HG03565 (cell line): Measurements from ENCODE around the gene KLHL26.
"Not testable (repeated sequence)": the region's sequence is repeated elsewhere in the genome, so short reads cannot be mapped to it uniquely, and the experiment has no call there.

Experiments
- ATAC-seq: cut with Tn5 transposase; IDR thresholded peaks from one replicate; pipeline ENCODE4 v1.9.1; 2021; ENCODE audit warnings: mild to moderate bottlenecking, moderate library complexity; ENCODE audit not compliant: unreplicated experiment

Gene KLHL26

DNA sequence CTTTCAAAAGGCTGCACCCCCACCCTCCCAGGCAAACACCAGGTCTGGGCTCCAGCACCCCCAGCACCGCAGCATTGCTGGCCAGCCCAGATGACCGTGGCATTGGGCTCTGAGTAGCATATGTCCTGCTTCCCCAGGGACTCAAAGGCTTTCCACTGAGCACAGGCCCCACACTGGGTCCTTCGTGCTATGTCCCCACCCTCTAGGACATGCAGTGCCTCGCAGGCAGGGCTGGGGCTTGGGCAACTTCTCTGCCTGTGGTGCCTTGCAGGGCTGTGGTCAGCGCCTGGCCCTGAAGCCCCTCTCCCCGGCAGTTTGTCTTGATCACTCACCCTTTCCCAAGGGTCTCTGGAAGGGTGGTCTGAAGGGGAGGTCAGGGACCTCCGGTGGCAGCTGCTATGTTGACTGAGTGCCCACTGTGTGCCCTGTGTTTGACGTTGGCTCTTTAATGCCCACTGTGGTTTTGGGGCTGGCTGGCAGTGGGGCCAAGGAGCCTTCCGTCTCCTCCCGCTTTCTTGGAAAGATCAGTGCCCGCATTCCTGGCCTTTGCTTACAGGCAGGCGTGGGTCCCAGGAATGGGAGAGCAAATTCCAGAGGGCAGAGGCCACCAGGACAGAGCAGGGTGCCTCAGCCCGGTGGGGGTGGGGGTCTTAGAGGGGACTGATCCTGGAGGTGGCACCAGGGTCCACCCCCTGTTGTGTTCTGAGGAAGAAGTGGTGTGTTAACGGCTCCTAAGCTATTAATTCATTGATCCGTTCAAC, 26.3 kb downstream of the KLHL26 start:
- ATAC-seq = no peak

DNA sequence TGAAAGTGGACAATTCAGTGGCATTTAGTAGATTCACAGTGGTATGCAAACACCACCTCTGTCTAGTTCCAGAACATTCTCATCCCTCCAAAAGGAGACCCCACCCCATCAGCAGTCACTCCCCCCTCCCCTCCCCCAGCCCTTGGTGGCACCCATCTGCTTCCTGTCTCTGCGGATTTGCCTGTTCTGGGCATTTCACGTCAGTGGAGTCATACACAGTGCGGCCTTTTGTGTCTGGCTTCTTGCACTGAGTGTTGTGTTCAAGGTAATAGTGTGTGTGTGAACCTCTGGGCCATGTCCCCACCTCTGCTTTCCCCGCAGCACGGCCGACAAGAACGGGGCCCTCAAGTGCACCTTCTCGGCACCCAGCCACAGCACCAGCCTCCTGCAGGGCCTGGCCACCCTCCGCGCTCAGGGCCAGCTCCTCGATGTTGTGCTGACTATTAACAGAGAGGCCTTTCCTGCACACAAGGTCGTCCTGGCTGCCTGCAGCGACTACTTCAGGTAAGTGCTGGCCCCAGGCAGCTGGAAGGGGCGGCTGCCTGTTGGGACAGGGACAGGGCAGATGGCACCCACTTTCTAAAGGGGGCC, 27.2 kb downstream of the KLHL26 start:
- no peak for ATAC-seq

DNA sequence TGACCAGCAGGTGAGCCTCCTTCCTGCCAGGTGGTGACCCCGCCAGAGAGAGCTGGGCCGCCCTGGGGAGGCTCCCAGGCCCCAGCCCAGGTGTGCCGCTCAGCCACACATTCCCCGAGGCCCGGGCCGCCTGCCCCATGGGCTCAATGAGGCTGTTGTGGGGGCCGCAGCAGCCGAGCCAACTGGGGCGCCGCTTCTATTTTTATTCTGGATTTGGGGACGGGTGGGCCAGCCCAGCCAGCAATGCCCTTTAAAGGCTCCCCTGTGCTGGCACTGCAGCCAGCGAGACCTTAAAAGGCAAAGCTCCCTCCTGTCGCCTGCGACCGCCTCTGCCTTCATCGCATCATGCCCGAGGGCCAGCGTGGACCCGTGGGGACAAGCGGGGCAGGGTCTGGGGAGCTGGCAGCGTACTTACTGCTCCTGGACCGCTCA, 29.0 kb downstream of the KLHL26 start:
- no peak for ATAC-seq

DNA sequence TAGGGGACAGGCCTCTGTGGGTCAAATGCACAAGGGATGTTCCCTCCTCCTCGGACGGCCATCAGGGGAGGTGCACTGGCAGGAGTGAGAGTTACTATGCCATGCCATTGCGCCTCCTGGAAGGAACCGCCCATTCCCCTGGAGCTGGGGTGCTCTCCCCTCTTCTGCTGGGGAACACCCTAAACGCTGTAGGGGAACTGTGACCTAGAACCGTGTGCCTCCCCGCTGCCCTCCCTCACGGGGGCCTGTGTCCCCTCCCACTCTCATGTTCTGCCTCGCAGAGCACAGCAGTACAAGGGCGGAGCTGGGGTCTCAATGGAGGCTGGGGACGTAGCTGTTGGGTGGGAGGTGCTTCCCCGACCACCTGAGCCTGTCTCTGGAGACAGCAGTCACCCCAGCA, 29.5 kb downstream of the KLHL26 start:
- no peak for ATAC-seq

DNA sequence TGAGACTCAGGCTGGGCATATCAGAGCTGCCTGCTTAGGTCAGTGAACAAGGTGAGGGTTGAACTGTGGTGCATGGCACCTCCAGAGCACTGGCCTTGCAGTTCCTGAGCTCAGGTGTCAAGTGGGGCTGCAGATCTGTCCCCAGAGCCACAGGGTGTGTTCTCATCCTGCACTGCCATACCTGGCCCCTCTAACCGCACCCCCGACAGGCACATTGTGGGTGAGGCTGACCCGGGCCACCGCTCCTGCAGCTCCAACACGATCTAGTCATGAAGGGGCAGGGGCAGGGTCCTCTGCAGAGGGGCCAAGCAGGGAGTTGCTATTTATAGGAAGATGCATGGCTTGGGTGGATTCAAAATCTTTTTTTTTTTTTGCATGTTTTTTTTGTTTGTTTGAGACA, 30.0 kb downstream of the KLHL26 start:
- ATAC-seq = no peak

DNA sequence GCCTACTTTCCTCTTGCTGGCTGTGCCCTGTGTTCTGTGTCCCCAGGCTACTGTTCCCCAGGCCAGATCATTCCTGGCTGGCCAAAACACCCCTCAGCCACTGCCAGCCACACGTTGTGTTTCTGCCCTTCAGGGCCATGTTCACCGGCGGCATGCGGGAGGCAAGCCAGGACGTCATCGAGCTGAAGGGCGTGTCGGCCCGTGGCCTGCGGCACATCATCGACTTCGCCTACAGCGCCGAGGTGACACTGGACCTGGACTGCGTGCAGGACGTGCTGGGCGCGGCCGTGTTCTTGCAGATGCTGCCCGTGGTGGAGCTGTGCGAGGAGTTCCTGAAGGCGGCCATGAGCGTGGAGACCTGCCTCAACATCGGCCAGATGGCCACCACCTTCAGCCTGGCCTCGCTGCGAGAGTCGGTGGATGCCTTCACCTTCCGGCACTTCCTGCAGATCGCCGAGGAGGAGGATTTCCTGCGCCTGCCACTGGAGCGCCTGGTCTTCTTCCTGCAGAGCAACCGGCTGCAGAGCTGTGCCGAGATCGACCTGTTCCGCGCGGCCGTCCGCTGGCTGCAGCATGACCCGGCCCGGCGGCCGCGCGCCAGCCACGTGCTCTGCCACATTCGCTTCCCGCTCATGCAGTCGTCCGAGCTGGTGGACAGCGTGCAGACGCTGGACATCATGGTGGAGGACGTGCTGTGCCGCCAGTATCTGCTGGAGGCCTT, 30.9 kb downstream of the KLHL26 start:
- ATAC-seq = no peak

DNA sequence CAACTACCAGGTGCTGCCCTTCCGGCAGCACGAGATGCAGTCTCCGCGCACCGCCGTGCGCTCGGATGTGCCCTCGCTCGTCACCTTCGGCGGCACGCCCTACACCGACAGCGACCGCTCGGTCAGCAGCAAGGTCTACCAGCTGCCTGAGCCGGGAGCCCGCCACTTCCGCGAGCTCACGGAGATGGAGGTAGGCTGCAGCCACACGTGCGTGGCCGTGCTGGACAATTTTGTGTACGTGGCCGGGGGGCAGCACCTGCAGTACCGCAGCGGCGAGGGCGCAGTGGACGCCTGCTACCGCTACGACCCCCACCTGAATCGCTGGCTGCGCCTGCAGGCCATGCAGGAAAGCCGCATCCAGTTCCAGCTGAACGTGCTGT, 31.4 kb downstream of the KLHL26 start:
- ATAC-seq = no peak

DNA sequence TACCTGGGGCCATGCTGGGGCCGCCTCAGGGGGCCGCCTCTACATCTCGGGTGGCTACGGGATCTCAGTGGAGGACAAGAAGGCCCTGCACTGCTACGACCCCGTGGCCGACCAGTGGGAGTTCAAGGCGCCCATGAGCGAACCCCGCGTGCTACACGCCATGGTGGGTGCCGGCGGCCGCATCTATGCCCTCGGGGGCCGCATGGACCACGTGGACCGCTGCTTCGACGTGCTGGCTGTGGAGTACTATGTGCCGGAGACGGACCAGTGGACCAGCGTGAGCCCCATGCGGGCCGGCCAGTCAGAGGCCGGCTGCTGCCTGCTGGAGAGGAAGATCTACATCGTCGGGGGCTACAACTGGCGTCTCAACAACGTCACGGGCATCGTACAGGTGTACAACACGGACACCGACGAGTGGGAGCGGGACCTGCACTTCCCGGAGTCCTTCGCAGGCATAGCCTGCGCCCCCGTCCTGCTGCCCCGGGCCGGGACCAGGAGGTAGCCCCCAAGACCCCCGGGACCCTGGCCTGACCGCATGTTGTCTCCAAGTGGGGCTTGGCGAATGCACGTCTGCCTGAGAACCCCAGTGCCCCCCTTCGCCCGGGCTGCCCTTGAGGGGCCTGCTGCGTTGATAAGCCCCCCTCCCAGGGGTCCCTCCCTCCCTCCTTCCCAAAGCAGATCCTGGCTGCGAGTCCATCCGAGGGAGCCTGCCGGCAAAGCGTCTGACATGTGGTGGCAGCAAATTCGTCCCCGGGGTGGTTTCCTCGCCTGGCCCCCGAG, 32.1 kb downstream of the KLHL26 start:
- ATAC-seq = no peak

DNA sequence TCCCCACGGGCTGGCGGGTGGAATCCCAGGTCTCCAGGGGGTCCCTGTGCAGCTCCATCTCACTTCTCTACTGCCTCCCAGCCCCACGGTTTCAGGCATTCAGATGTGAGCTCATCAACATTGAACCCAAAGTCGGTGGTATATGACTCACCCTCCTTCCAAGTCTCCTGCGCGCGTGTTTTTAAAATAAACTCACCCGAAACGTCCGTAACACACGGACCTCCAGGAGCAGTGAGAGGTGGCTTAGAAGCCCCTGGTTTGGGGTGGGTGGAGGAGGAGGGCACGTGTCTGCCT, 32.6 kb downstream of the KLHL26 start:
- ATAC-seq = no peak

DNA sequence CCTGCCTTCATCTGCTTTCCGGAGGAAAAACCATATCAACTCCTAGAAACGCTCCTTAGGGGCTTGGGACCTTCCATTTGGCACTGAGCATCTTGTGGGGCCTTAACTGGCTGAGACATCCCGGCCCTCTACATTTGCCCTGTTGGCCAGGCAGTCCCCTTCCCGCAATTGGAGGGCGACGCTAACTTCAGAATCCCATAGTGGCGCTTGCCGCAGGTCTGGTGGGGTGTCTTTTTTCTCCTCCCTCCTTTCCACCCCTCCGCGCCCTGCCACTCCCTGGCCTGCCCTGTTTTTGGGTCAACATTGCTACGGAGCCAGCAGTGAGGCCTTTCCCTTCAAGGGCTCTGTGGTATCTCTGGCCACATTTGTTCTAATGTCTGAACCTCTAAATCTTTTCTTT, 33.1 kb downstream of the KLHL26 start:
- ATAC-seq = no peak

DNA sequence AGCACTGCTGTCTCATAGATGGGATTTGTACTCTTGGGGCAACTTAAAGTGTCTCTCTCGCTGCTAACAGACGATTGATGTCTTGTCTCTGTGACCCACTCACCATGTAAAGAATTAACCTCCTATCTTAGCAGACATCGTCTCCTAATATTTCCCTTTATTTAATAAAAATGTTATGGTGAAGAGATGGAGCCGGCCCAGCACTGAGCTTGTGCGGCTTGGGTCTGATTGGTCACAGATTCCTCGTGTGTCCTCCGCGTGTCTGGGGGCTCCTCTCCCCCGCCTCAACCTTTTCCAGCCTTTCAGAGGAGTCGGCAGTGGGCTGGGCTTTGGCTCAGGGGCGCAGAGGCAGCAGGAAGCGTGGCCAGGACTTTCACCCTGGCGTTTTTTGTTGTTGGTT, 33.5 kb downstream of the KLHL26 start:
- no peak for ATAC-seq

DNA sequence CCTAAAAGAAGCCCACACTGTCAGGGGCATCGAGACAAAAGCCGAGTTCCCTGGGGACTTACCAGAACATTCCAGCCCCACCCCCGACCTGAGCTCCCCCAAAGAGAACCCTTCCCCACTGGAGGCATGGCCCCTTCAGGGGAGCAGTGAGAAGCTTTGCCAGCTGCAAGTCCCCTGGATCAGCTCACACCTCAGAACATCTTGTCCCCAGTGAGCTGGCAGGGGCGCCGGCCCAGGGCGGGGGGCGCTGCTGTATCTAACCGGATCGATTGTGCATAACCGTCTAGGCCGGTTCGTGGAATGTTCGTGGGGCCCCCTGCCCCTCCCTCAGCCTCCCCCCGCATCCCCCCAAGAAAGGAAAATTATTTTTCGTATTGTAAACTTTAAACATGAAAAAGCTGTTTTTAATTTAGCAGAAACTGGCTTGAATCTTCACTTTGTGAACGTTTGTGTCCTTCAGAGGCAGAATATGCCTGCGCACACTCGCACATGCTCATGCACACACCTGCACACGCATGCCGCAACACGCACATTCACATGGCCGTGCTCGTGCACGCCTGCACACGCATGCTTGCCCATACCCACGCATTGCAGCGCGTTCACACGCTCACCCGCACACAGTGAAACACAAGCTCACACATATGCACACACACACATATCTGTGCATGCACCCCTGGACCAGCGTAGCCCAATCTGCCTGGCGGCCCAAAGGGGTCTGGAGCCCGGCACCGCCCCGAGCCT, 34.6 kb downstream of the KLHL26 start:
- no peak for ATAC-seq

DNA sequence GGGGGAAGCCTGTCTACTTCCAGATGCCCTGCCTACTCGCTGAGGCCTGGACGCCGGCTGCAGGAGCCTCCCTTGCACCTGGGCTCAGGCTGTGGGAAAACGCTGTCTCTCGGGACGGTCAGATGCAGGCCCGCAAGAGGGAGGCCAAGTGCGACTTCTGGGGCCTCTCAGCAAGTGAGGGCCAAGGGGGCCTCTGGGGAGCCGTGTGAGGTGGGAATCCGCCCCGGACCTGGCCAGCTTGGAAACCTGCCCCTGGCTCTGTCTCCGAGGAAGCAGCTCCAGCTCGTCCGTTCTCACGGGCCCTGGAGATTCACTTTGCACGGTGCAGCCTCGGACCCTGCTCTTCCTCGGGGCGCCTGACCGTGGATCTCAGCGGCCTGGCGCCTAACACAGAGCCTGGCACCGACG, 35.2 kb downstream of the KLHL26 start:
- no peak for ATAC-seq

DNA sequence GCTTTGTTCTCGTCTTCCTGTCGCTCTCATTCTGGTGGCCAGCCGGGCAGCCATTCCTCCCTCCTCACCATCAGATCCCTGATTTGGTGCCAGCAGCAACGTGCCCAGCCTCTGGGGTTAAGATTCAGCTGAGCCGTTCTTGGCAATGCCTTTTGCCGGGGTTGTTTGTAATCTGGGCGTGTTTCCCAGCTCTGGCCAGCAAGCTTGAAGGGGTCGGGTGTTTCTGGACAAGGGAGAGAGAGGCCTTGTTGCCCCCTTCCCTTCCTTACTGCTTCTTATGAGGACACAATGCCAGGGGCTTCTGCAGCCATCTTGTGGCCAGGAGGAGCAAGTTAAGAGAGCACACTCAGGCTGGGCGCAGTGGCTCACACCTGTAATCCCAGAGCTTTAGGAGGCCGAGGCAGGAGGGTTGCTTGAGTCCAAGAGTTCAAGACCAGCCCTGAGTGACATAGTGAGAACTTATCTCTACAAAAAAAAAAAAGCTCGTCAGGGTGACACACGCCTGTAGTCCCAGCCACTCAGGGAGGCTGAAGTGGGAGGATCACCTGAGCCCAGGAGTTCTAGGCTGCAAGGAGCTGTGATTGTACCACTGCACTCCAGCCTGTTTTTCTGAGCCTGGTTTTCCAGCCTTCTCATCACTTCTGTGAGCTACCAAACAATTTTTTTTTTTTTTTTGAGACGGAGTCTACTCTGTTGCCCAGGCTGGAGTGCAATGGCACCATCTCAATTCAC, 35.9 kb downstream of the KLHL26 start:
- no peak for ATAC-seq

DNA sequence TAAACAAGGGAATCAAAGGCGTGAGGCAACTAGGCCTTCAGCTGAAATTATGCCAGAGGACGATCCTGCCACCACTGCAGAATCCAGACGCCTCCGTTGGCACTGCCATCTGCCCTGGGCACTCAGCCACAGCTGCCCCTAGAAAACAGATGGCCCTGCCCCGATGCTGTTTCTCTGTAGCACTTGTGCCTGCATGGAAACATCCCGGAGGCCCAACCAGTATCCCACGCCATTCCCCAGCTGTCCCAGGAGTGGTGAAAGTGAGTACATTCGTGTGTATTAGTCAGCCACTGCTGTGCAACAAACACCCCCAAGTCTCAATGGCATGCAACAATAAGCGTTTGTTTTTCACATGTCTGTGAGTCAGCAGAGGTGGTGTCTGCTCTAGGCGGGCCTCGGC, 37.8 kb downstream of the KLHL26 start:
- ATAC-seq = no peak

DNA sequence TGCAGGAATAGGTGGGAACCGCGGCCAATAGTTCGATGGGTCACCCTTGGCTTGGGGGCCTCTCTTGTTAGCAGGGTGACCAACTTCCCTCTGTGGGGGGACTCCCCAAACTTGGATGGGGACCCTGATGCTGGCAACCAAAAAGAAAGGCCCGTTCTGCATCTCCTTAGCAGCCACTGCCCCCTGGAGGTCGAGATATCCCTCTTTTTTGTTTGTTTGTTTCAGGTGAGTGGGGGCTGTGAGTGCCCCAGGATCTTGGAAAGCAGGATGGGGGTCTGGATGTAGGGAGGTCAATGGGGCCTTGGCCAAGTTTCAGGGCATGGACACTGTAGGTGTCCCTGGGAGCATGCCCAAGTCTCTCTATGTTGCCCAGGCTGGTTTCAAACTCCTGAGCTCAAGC, 39.0 kb downstream of the KLHL26 start:
- ATAC-seq = no peak

DNA sequence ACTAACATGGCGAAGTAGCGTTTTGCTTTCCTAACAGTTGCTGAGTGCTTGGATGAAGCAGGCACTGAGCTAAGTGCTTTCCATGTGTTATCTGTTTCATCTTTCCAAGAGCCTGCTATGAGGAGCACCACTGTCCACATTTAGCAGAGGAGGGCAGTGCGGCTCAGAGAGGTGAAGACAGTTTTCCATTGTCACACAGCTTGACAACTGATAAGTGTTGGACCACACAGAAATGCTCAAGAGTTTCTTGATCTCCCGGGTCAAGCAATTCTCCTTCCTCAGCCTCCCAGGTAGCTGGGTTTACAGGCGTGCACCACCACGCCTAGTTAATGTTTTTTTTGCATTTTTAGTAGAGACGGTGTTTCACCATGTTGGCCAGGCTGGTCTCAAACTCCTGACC, 39.9 kb downstream of the KLHL26 start:
- no peak for ATAC-seq

DNA sequence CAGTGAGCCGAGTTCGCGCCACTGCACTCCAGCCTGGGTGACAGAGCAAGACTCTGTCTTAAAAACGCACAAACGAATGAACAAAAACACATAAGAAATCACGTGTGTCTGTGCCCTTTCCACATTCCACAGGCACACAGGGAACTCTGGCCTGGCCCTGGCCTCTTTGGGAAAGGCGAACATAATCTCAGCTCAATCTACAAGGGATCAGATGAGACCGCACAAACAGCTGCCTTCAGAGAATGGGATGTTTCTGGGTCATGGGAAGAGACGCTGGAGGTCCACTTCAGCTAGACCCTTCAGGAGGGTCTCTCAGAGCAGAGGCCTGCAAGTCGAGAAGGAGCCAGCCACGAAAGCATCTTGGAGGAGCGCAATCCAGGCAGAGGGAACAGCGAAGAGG, 40.3 kb downstream of the KLHL26 start:
- no peak for ATAC-seq

DNA sequence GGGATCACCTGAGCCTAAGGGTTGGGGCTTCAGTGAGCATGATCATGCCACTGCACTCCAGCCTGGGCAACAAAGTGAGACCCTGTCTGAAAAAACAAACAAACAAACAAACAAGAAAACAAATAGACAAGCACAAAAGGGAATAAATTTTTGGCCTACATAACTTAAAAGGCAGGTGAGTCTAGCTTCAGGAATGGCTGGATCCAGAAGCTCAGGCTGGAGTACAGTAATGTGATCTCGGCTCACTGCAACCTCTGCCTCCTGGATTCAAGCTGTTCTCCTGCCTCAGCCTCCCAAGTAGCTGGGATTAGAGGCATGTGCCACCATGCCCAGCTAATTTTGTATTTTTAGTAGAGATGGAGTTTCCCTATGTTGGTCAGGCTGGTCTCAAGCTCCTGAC, 43.3 kb downstream of the KLHL26 start:
- not testable (repeated sequence) for ATAC-seq

DNA sequence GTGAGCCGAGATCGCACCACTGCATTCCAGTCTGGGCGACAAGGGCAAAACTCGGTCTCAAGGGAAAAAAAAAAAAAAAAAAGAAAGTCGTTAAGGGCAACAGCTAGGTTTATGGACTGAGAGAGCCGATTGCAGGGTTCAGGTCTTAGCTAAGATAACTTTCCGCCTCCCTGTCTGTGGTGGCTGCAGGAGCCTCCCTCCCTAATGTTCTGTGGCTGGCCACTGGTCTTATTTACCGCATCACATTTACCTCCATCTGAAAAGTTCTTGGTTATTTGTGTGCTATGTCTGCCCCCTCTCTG, 45.9 kb downstream of the KLHL26 start:
- ATAC-seq = no peak
